Activated CD4-positive, CD25-positive, alpha-beta regulatory T cell (primary cell): ENCODE results near the gene LAP3.

Experiments
- DNase-seq, 4 experiments: peaks; one replicate each; lab custom pipeline; 2025; lab: John Stamatoyannopoulos, UW

Gene LAP3

DNA sequence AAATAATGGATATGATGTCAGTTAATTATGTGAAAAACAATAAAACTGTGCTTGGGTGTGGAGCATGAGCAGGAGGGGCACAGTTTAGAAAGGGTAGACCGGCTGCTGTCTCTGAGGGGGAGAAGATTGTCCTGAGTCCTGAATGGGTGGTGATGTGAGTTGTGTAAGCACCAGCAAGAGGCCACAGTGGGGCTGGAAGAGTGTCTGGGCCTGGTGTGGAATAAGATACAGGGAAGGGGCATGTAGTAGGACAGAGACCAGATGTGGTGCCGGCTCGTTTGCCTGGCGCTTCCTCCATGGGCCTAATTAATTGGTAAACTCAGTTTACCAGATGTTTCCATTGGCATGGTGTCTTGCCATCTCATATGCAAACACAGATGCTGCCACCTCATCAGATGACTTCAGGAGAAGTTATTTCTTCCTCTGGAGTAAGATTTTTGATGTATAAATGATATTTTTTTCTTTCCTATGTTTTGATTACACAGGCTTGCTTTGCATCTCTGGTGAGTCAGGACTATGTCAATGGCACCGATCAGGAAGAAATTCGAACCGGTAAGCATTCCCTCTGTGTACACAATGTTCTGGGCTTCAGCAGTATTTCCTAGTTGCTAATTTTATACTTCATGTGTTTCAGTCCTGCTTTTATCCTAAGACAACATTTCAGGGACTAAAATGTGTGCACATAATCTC is 42.6 kb downstream of the LAP3 start:
- no peak for DNase-seq

DNA sequence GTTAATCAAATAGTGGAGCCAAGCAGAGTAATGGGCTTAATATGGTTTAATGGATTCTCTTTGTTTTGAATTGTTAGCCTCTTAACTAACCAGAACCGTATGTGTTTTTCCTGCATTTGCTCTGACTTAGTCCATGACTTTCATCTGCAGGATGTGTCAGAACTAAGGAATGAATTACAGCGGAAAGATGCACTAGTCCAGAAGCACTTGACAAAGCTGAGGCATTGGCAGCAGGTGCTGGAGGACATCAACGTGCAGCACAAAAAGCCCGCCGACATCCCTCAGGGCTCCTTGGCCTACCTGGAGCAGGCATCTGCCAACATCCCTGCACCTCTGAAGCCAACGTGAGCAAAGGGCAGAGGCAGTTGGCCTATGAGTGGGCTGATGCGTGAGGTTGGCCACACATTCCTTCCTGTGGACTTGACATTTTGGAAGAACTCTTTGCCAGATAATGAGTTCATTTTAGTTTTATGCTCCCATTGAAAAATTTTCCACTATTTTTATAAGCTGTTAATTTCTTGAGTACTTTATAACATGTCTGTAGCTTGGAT is 46.5 kb downstream of the LAP3 start:
- DNase-seq, result no peak

DNA sequence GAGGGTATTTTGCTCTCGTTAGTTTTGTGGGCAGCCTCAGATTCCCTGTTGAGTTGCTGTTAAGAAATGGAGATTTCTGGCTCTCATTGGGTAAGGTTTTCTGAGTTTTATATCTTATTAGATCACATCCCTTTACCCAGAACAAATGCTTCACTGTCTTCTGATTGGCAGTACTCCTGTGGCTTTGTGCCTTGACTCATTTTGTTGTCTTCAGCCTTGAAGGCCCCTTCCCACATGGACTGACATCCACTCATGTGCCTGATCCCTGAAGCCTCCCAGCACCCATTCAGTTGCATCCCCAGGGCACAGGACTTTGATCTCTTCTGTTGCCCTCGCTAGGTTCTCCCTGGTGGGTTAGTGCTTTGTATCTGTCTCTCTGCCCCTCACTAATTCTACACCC is 47.8 kb downstream of the LAP3 start:
- DNase-seq, result no peak

DNA sequence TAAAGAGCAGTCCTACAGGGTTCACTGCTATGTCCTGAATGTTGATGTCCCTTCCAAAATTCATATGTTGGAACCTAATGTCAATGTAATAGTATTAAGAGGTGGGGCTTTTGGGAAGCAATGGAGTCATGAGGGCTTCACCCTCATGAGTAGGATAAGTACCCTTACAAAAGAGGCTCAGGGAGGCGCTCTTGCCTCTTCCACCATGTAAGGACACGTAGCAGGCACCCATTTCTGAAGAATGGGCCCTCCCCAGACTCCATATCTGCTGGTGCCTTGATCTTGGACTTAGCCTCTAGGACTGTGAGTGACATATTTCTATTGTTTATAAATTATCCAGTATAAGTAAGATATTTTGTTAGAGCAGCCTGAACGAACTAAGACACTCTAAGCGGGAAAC is 53.2 kb downstream of the LAP3 start:
- no peak for DNase-seq

DNA sequence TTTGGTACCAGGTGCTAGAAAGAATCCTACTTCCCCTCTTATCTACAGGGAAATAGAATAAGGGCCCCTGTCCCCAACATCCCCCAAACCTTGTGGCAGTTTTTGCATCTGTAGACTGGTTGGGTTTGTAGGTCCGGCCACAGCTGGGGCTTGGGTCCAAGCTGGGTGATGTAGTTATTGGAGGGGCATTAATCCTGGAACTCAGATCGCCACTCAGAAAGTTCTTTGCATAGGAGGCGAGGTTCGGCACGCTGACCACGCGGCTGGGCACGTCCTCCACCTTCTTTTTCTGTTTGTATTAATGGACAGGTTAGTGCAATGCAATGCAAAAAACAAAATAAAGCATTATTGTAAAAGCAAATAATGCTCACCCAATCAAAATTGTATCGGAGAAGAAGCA is 56.6 kb downstream of the LAP3 start:
- DNase-seq, result no peak

DNA sequence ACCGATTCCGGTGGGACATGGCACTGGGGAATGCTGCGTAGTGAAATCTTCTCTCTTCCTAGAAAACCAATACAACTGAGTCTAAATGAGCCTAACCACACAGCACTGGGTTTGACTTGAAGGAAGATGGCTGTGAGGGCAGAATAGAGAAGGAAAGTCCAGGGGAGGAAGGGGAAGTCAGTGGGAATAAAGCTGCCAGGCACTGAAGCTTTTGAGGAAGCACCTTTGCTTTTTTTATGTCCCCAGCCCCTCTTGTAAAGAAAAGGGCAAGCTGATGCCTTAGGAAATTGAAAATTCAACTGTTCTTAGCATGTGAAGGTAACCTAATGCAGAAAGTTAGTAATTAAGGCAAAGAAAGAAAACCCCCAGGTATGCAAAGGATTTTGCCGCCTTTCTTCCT is 58.1 kb downstream of the LAP3 start:
- DNase-seq, result no peak

DNA sequence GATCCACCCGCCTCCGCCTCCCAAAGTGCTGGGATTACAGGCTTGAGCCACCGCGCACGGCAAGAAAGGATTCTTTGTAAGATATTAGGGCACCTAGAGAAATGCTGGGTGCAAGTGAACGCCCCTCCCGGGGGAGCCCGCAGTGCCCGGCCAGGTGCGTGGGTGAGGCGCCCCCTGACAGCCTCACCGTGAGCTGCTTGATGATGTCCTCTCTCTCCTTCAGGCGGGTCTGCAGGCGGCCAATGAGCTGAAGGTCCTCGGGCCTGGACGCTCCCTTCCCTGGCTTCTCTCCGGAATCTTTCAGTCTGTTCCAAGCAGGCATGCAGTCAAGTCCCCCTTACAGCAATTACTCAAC is 59.3 kb downstream of the LAP3 start:
- no peak for DNase-seq

DNA sequence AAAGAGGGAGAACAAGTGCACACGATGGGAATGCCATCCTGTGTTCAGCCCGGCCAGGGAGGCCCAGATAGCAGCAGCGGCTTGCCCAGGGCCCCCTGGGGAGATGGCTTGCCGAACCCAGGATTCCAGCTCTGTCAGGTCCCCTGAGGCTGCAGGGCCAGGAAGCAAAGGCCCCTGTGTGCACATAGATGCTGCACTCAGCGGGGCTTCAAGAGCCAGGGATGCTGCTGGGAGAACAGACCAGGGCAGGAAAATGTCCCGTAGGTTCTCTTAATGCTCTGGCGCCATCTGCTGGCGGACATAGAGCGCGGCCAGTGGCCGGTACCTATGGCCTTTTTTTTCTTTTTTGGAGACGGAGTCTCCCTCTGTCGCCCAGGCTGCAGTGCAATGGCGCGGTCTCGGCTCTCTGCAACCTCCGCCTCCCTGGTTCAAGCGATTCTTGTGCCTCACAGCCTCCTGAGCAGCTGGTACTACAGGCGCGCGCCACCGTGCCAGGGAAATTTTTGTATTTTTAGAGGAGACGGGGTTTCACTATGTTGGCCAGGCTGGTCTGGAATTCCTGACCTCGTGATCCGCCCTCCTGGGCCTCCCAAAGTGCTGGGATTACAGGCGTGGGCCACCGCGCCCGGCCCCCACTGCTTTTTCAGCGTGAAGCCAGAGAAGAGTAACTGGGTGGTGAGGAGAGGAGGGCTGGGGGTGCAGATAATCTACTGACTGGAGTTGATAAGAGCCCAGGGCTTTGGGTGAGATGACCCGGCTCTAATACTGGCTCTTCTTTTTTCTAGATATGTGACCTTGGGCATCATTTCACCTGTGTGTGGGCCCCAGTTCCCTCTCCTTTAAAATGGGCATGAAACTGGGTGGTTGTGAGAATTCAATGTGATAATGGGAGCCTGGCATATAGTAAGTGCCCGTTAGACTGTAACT is 60.0 kb downstream of the LAP3 start:
- peak; percentile 44 to 53 (median 46) for DNase-seq

DNA sequence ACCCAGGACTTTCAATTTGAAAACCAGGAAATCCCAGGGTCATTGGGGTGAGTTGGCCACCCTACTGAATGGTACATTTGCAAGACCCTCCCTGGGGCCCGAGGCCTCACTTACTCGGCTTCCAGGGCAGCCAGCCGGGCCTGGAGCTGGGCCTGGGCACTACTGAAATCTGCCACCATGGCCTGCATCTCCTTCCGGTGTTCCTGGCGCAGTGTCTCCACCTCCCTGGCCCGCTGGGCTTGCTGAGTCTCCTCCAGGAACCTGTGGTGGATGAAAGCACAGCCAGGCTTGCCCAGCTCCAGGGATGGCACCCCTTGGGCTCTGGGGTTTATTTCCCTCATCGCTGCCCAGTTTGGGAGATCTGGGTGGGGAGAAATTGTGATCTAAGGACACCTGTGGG is 62.1 kb downstream of the LAP3 start:
- DNase-seq, result no peak

DNA sequence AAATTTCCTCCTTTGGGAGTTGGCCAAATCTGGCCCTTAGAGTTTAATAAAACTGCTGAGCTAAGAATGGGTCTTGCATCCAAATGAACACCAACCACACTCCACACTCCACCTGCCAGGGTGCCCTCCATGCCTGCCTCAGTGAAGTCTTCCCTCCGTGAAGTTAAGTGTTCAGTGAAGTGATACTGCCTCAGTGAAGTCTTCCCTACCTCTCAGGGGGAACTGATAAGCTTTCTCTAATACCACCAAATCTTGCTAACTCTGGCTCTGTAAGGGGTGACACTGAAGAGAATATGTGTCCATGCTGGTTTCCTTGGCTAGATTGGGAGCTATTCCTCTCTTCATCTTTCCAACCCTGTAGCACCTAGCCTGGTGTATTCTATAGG is 65.4 kb downstream of the LAP3 start:
- DNase-seq, result no peak

DNA sequence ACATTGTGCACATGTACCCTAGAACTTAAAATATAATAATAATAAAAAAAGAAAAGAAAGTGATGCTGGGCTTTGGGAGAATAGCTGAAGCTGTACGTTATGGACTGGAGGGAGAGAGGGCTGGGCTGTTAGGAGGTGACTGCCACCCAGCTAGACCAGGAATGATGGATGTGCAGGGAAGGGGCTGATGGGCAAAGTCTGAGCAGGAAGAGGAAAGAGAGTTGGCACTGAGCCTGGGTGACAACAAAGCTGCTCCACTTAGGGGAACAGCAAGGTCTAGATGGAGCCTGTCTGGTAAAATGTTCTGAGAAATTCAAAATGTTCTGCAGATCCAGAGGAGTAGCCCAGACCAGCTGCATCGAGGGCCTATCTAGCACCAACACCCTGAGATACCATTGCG is 69.7 kb downstream of the LAP3 start:
- DNase-seq, result no peak

DNA sequence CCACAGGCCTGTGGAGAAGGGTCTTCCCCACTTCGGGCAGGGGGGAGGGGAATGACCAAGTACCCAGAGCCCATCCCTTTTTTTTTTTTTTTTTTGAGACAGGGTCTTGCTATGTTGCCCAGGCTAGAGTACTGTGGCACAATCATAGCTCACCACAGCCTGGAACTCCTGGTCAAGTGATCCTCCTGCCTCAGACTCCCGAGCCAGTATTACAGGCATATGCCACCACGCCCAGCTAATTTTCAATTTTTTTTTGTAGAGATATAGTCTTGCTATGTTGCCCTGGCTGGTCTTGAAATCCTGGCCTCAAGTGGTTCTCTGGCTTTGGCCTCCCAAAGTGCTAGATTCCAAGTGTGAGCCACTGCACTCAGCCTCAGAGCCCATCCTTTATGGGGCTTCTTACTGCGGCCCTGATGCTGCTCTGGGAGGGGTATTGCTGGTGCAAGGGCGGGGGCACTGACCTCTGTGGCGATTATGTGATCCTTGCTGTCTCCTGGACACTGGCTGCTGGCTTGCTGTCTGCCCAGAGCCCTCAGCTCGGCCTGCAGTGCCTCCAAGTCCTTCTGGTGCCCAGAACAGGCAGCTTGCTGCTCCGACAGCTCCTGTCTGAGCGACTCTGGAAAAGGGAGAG is 70.3 kb downstream of the LAP3 start:
- no peak for DNase-seq

DNA sequence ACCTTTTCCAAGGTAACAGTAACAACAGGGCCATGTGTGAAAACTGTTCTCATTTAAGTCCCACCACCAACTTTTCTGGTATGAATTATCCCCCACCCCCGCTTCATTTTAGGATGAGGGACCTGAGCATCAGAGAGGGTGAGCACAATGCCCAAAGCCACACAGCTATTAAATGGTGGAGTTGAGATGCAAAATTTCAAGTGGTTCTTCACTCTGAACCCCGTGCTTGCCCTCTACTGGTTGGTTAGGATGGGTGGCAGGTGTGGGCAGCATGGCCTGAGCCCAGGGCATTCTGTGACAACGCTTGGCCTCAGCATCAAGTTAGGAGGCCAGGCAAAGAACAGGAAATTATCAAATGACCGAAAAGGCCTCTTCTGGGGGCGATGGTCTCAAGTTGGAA is 70.9 kb downstream of the LAP3 start:
- no peak for DNase-seq

DNA sequence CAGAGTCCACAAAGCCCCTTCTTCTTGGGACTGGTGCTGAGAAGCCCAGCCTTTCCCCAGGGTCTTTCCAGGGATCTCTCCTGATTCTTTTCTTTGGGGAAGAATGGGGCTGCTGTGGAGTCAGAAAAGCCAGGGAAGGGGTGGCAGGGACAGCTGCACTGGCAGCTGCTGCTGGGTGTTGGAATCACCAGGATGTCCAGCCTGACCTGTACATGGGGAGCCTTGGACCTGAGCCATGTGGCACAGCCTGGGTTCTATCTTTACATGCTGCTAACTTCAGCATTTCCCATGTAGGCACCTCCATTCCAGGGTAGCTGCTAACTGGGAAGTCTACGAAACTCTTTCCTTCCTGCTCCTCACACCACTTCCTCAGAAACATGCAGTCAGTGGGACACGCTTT is 73.4 kb downstream of the LAP3 start:
- DNase-seq, result no peak

DNA sequence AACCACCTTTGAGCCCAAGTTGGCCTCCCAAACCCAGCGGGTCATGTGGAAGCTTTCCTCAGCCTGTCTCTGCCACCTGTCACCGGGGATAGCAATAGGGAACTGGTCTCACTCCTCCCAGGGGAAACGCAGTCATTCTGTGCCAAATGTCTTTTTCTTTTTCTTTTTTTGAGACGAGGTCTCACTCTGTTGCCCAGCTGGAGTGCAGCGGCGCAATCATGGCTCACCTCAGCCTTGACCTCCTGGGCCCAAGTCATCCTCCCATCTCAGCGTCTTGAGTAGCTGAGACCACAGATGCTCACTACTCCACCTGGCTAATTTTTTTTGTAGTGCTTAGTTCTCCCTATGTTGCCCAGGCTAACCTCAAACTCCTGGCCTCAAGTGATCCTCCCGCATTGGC is 77.7 kb downstream of the LAP3 start:
- no peak for DNase-seq

DNA sequence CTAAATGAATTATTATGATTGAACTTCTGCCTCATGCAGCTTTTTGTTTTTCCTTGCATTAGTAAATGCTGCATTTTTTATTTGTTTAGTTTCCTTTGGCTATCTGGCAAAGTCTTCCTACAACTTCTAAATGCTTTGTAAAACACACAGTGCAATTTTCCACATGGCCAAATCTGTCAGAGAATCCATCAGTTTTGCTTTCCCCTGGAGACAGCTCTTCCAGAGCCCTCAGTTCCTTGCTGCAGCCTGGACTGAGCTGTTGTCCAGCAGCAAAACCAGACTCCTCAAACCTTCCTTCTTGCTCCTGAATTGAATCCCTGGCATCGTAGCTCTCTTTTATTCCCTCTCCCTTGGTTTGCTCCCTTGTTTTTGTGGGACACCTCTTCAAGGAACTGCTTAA is 80.1 kb downstream of the LAP3 start:
- no peak for DNase-seq
